ENCODE results near the gene LLGL2. TPM values are rescaled to one million over a fixed set of nuclear protein-coding genes. Genes with fewer than 3 reads are reported as not detected.

The LLGL2 gene
- total RNA-seq, 1 donor from 2014 or later: 33.1 TPM

DNA sequence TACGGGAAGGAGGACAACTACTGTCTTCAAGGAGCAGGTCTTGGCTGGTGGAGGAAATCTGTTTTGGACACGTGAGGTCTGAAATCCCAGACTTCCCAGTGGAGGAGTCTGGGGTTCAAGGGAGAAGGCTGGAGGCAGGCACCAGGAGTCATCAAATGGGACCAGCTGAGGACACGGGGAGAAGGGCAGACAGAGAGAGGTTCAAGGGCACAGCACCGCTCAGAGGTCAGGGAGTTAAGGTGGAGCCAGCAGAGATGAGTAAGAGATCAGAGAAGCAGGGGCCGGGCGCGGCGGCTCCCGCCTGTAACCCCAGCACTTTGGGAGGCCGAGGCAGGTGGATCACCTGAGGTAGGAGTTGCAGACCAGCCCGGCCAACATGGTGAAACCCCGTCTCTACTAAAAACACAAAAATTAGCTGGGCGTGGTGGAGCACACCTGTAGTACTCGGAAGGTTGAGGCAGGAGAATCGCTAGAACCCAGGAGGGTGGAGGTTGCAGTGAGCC is 97.3 kb downstream of the LLGL2 start:
- TF ChIP-seq, protein P1, sequence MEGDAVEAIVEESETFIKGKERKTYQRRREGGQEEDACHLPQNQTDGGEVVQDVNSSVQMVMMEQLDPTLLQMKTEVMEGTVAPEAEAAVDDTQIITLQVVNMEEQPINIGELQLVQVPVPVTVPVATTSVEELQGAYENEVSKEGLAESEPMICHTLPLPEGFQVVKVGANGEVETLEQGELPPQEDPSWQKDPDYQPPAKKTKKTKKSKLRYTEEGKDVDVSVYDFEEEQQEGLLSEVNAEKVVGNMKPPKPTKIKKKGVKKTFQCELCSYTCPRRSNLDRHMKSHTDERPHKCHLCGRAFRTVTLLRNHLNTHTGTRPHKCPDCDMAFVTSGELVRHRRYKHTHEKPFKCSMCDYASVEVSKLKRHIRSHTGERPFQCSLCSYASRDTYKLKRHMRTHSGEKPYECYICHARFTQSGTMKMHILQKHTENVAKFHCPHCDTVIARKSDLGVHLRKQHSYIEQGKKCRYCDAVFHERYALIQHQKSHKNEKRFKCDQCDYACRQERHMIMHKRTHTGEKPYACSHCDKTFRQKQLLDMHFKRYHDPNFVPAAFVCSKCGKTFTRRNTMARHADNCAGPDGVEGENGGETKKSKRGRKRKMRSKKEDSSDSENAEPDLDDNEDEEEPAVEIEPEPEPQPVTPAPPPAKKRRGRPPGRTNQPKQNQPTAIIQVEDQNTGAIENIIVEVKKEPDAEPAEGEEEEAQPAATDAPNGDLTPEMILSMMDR (IDR thresholded peaks at IDR 0.05; ENCODE audit: unreplicated experiment): no peak
- H3K4me3 Mint-ChIP-seq: no peak overlapping the region
- H3K4me1 Mint-ChIP-seq: peaks cover 6% of the 10 kb centered on the region
- no peak overlapping the region for H3K27ac Mint-ChIP-seq
- H3K27me3 Mint-ChIP-seq (ENCODE audit: low read depth): no peaks in the 10 kb centered on the region
- no peaks in the 10 kb centered on the region for H3K9me3 Mint-ChIP-seq
- peaks cover 2% of the 10 kb centered on the region for H3K36me3 Mint-ChIP-seq
- DNase-seq (ENCODE audit: low spot score in 2 of 2, unreplicated experiment in 2 of 2): no peak

DNA sequence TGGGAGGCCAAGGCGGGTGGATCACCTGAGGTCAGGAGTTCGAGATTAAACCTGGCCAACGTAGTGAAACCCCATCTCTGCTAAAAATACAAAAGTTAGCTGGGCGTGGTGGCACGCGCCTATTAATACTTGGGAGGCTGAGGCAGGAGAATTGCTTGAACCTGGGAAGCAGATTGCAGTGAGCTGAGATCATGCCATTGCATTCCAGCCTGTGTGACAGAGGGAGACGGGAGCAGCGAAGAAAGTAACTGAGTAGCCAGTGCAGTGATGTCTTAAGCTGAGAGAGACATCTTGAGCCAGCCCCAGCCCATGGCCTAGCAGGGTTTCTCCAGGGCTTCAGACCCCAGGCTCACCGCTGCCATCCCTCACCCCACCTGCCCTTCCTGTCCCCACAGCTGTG is 97.9 kb downstream of the LLGL2 start:
- TF ChIP-seq, protein P1 (IDR thresholded peaks at IDR 0.05; ENCODE audit: unreplicated experiment): no peak
- Mint-ChIP-seq H3K36me3 (peaks cover 2% of the 10 kb centered on the region), H3K4me3 (no peak overlapping the region), H3K27me3 (ENCODE audit: low read depth) (no peaks in the 10 kb centered on the region), H3K4me1 (peaks cover 6% of the 10 kb centered on the region), H3K27ac (no peak overlapping the region), H3K9me3 (no peaks in the 10 kb centered on the region)
- DNase-seq (ENCODE audit: low spot score in 2 of 2, unreplicated experiment in 2 of 2): no peak

DNA sequence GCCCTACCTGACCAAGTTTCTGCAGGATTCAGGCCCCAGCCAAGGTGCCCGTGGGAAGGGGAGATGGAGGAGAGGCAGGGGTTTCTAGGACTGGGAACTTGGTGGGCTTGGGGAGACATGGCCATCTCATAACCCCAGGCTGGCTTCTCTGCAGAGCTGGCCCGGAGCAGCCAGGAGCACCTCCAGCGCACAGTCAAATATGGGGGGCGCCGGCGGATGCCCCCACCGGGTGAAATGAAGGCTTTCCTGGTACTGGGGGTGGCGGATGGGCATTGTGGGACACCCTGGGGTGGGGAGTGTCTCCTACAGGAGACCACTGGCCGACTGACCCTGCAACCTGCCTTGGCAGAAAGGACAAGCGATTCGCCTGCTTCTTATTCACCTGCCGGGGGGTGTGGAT is 98.5 kb downstream of the LLGL2 start:
- Mint-ChIP-seq H3K9me3 (no peaks in the 10 kb centered on the region), H3K4me1 (peaks cover 6% of the 10 kb centered on the region), H3K36me3 (peaks cover 2% of the 10 kb centered on the region), H3K27ac (no peak overlapping the region), H3K27me3 (ENCODE audit: low read depth) (no peaks in the 10 kb centered on the region), H3K4me3 (no peak overlapping the region)
- TF ChIP-seq, protein P1 (IDR thresholded peaks at IDR 0.05; ENCODE audit: unreplicated experiment): no peak
- no peak for DNase-seq (ENCODE audit: low spot score in 2 of 2, unreplicated experiment in 2 of 2)

Small RNA genes within 50 kb of the gene (microRNA-seq; reads per million reads assigned to microRNA genes)
- 4.4 reads per million, percentile 15 among the genes with 10 or more reads in this experiment for gene MIR6785

Other genes with a start within 250 kb of the LLGL2 start
- gene SLC25A19, start 236.3 kb upstream of the LLGL2 start, total RNA-seq: 9.8 to 10.4 TPM (median 10.3 TPM) in 3 replicates
- 61.8 to 67.8 TPM (median 66.3 TPM) in 3 replicates for gene GRB2, start 120.0 kb upstream of the LLGL2 start, total RNA-seq
- gene TMEM94, start 69.1 kb upstream of the LLGL2 start, total RNA-seq: 126 to 130 TPM (median 126 TPM) in 3 replicates
- 37.4 to 39.2 TPM (median 37.4 TPM) in 3 replicates for gene CASKIN2, start 10.2 kb upstream of the LLGL2 start, total RNA-seq
- gene TSEN54, start 9.2 kb upstream of the LLGL2 start, total RNA-seq: 27.2 to 31.8 TPM (median 31.8 TPM) in 3 replicates
- gene MYO15B, start 62.1 kb downstream of the LLGL2 start, total RNA-seq: 257 to 281 TPM (median 277 TPM) in 3 replicates
- 0.95 to 1.7 TPM (median 1.5 TPM) in 3 replicates for gene SMIM5, start 107.7 kb downstream of the LLGL2 start, total RNA-seq
- gene RECQL5, start 141.5 kb downstream of the LLGL2 start, total RNA-seq: 56.9 to 63.3 TPM (median 62.6 TPM) in 3 replicates
- gene SAP30BP, start 141.6 kb downstream of the LLGL2 start, total RNA-seq: 96.0 to 109 TPM (median 106 TPM) in 3 replicates
- 112 to 117 TPM (median 116 TPM) in 3 replicates for gene ITGB4, start 195.8 kb downstream of the LLGL2 start, total RNA-seq
- gene GALK1, start 239.5 kb downstream of the LLGL2 start, total RNA-seq: 28.0 to 32.1 TPM (median 30.4 TPM) in 3 replicates